DOHH2 (cell line): ENCODE measurements around the gene NFKB2.

ENCODE experiments used
- EZH2phosphoT487 ChIP-seq: fragments of 200-600 bp; sonication (generic); IDR thresholded peaks from 2 replicates; pipeline ENCODE4 v1.6.1; 2017; ENCODE audit warnings: borderline replicate concordance, mild to moderate bottlenecking, antibody characterized with exemption, low read length, moderate library complexity, mixed read lengths
- TF ChIP-seq, protein P1 (sequence below): fragments of 200-600 bp; sonication (generic); IDR thresholded peaks from one replicate; pipeline ENCODE4 v1.5.1; 2014; ENCODE audit warnings: antibody characterized with exemption, mild to moderate bottlenecking, low read depth, low read length; ENCODE audit not compliant: poor library complexity, severe bottlenecking

DNA sequence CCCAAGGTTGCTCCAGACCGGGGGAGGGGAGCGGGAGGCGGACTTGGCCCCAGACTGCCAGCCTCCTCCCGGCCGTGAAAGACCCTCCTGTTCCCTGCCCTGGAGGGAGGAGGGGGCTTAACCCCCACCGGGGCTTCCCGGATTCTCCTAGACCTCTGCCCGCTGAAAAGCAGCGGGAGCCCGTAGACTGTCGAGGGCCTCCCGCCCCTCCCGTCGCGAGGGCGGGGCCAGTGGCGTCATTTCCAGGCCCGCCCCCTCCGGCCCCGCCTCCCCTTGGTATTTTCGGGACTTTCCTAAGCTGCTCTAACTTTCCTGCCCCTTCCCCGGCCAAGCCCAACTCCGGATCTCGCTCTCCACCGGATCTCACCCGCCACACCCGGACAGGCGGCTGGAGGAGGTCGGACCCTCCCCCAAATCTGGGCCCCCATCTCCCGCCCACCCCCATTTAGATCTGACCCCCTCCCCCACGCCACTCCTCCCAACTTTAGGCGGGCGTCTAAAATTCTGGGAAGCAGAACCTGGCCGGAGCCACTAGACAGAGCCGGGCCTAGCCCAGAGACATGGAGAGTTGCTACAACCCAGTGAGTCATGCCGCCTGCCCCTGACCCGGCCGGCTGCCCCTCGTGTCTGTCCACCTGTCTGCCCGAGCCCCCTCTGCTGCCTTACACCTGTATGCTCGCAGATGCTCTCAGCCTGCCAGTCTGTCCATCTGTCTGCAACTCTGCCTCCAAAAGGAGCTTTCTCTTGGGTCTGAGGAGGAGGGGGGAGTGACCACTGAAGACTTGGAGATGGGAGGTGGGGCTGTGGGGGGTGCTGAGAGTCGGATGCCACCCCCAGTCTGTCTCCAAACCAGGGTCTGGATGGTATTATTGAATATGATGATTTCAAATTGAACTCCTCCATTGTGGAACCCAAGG lies at the start of gene NFKB2:
- TF ChIP-seq, protein P1, sequence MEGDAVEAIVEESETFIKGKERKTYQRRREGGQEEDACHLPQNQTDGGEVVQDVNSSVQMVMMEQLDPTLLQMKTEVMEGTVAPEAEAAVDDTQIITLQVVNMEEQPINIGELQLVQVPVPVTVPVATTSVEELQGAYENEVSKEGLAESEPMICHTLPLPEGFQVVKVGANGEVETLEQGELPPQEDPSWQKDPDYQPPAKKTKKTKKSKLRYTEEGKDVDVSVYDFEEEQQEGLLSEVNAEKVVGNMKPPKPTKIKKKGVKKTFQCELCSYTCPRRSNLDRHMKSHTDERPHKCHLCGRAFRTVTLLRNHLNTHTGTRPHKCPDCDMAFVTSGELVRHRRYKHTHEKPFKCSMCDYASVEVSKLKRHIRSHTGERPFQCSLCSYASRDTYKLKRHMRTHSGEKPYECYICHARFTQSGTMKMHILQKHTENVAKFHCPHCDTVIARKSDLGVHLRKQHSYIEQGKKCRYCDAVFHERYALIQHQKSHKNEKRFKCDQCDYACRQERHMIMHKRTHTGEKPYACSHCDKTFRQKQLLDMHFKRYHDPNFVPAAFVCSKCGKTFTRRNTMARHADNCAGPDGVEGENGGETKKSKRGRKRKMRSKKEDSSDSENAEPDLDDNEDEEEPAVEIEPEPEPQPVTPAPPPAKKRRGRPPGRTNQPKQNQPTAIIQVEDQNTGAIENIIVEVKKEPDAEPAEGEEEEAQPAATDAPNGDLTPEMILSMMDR: no peak
- no peak for TF ChIP-seq EZH2phosphoT487
